K562 (cell line): Measurements from ENCODE around the gene ACOT7. TPM values are rescaled to one million over a fixed set of nuclear protein-coding genes. Genes with fewer than 3 reads are reported as not detected.
A peak's percentile ranks its signal among the peaks of the same experiment; 100 is the strongest.

Source experiments
- CBFA2T3 ChIP-seq: fragments of 450-650 bp; IDR thresholded peaks from 2 replicates; pipeline ENCODE4 v1.6.1; 2017
- ETS1 ChIP-seq: conservative IDR thresholded peaks from 2 replicates; pipeline ENCODE4 v1.6.1; 2011; ENCODE audit warnings: low read depth, mild to moderate bottlenecking, low read length; ENCODE audit not compliant: control insufficient read depth
- FOXK1 ChIP-seq: sonication (generic); formaldehyde crosslinking; IDR thresholded peaks from 2 replicates; pipeline ENCODE4 v1.8.0; 2022; ENCODE audit warnings: missing genetic modification reagents, mild to moderate bottlenecking, borderline replicate concordance
- HDAC1 ChIP-seq, 2 experiments: fragments of 450-650 bp; IDR thresholded peaks; 2 replicates each; pipeline ENCODE4 v1.6.1; 2016 to 2017; ENCODE audit warnings: inconsistent platforms in 1 of 2, mild to moderate bottlenecking in 1 of 2, moderate library complexity in 1 of 2
- KDM1A ChIP-seq, 2 experiments: fragments of 450-650 bp; IDR thresholded peaks; 2 replicates each; pipeline ENCODE4 v1.6.1; 2016; ENCODE audit warnings: mild to moderate bottlenecking in 2 of 2
- POLR2G ChIP-seq: fragments of 200-400 bp; formaldehyde crosslinking; IDR thresholded peaks from 2 replicates; pipeline ENCODE4 v1.6.1; 2017; ENCODE audit warnings: low read depth, mild to moderate bottlenecking, antibody characterized with exemption, low read length, moderate library complexity
- PTRF ChIP-seq: fragments of 450-650 bp; IDR thresholded peaks from 2 replicates; pipeline ENCODE4 v1.6.1; 2016; ENCODE audit warnings: mild to moderate bottlenecking, missing genetic modification characterization, missing compliant biosample characterization
- TRIM25 ChIP-seq: fragments of 450-650 bp; IDR thresholded peaks from 2 replicates; pipeline ENCODE4 v1.7.0; 2016; ENCODE audit warnings: borderline replicate concordance
- USF2 ChIP-seq: sonication (generic); formaldehyde crosslinking; IDR thresholded peaks from 2 replicates; pipeline ENCODE4 v1.5.0; 2020; ENCODE audit warnings: missing genetic modification reagents
- ZBTB11 ChIP-seq, 3 experiments: fragments of 200-800 bp in 1 of 3; fragments of 250-450 bp in 1 of 3; fragments of 450-650 bp in 1 of 3; sonication (Bioruptor Pico) in 1 of 3; sonication (Bioruptor generic) in 1 of 3; formaldehyde crosslinking in 1 of 3; IDR thresholded peaks; 2 replicates each; pipeline versions ENCODE4 v1.6.1 to v1.8.0; 2016 to 2022; ENCODE audit warnings: mild to moderate bottlenecking in 2 of 3, missing genetic modification characterization in 2 of 3, missing compliant biosample characterization in 1 of 3, moderate library complexity in 1 of 3
- ZBTB7A ChIP-seq: IDR thresholded peaks from 2 replicates; pipeline ENCODE4 v1.6.1; 2011; ENCODE audit warnings: low read depth, mild to moderate bottlenecking, low read length, moderate library complexity, borderline replicate concordance; ENCODE audit not compliant: control insufficient read depth
- polyA plus RNA-seq, 8 experiments: library from polyadenylated mRNA; depleted of rRNA in 4 of 8; stranded (reverse) in 5 of 8; unstranded in 3 of 8; fragments of >200 nt; fragmentation: Nextera tagmentation in 2 of 8; fragmentation: Illumina TruSeq in 1 of 8; extraction: Ambion mirVana in 2 of 8; extraction: Trizol in 1 of 8; gene quantifications; 2 replicates each; pipeline versions ENCODE4 v1.2.1 to v1.2.3, GENCODE V29; 2011 to 2014; ENCODE audit warnings: inconsistent platforms in 1 of 8, missing spikeins in 1 of 8
- total RNA-seq, 7 experiments: library from RNA; depleted of rRNA in 6 of 7; stranded (reverse); fragments of >200 nt in 6 of 7; fragmentation: Illumina TruSeq in 2 of 7; extraction: Trizol in 2 of 7; gene quantifications; 2 replicates each; pipeline versions ENCODE4 v1.2.1 to v1.2.3, GENCODE V29; 2011 to 2021; ENCODE audit warnings: low replicate concordance in 1 of 7
- TF ChIP-seq, protein P1 (sequence below): fragments of 200-800 bp; sonication (Bioruptor generic); IDR thresholded peaks from 2 replicates; pipeline ENCODE4 v1.6.1; 2017; ENCODE audit warnings: missing genetic modification characterization, missing compliant biosample characterization
- TF ChIP-seq, protein P2 (sequence below): fragments of 250-450 bp; sonication (Bioruptor Pico); IDR thresholded peaks from 2 replicates; pipeline ENCODE4 v1.5.0; 2021; ENCODE audit warnings: mild to moderate bottlenecking, borderline replicate concordance

ACOT7 gene
- total and polyA plus RNA-seq, 9 of the 15 experiments (the other 6 are each of a cell fraction or from before 2014, with no cell fraction given): 7.0 to 92.6 (median 37.2) TPM

DNA sequence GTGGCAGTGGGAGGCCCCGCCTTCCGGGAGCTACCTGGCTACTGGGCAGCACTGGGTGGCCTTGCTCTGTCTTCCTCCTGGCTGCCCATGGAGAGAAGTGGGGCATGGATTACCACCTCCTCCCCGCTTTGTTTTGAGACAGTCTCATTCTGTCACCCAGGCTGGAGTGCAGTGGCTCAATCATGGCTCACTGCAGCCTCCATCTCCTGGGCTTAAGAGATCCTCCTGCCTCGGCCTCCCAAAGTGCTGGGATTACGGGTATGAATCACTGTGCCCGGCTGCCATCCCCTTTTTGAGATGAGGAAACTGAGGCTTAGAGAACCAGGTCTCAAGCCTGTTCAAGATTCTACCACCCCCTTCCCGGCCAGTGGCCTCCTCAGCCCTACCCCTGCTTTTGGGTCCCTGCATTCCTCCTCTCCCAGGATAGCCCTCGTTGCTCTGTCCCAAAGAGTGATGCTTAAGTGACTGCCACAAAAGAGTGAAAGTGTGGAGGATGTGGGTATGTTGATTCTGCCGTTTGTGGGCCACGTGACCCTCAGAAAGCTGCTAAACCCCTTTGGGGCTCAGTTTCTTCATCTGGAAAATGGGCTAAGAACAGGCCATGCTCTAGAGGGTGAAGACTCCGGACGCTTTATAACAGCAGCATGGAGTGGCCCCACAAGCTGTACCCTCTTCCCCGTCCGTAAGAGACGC is 141.7 kb downstream of the ACOT7 start (continued):
- TF ChIP-seq, protein P1, sequence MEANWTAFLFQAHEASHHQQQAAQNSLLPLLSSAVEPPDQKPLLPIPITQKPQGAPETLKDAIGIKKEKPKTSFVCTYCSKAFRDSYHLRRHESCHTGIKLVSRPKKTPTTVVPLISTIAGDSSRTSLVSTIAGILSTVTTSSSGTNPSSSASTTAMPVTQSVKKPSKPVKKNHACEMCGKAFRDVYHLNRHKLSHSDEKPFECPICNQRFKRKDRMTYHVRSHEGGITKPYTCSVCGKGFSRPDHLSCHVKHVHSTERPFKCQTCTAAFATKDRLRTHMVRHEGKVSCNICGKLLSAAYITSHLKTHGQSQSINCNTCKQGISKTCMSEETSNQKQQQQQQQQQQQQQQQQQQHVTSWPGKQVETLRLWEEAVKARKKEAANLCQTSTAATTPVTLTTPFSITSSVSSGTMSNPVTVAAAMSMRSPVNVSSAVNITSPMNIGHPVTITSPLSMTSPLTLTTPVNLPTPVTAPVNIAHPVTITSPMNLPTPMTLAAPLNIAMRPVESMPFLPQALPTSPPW: no peak
- no peak for TF ChIP-seq TRIM25
- no peak for TF ChIP-seq ZBTB11 (CRISPR knock-in tag; IDR thresholded peaks at IDR 0.05)
- TF ChIP-seq KDM1A (IDR thresholded peaks at IDR 0.05): peak in 1 of 2 experiments; percentile 72; a peak in 2 of 4 replicates
- TF ChIP-seq, protein P2, sequence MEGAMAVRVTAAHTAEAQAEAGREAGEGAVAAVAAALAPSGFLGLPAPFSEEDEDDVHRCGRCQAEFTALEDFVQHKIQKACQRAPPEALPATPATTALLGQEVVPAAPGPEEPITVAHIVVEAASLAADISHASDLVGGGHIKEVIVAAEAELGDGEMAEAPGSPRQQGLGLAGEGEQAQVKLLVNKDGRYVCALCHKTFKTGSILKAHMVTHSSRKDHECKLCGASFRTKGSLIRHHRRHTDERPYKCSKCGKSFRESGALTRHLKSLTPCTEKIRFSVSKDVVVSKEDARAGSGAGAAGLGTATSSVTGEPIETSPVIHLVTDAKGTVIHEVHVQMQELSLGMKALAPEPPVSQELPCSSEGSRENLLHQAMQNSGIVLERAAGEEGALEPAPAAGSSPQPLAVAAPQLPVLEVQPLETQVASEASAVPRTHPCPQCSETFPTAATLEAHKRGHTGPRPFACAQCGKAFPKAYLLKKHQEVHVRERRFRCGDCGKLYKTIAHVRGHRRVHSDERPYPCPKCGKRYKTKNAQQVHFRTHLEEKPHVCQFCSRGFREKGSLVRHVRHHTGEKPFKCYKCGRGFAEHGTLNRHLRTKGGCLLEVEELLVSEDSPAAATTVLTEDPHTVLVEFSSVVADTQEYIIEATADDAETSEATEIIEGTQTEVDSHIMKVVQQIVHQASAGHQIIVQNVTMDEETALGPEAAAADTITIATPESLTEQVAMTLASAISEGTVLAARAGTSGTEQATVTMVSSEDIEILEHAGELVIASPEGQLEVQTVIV (CRISPR knock-in tag): no peak
- TF ChIP-seq POLR2G: no peak
- TF ChIP-seq PTRF (tag): no peak
- TF ChIP-seq CBFA2T3: no peak
- no peak for TF ChIP-seq ZBTB7A
- TF ChIP-seq HDAC1 (IDR thresholded peaks at IDR 0.05): no peak
- TF ChIP-seq ETS1: no peak
- TF ChIP-seq USF2 (CRISPR knock-in tag): 0 out of 2 replicates have a peak, but pooled peaks have one; percentile 21
- no peak for TF ChIP-seq FOXK1 (CRISPR knock-in tag)
